HT1080 (cell line): Measurements from ENCODE around the gene VTI1A. TPM values are rescaled to one million over a fixed set of nuclear protein-coding genes. Genes with fewer than 3 reads are reported as not detected.
"Not testable (repeated sequence)": the region's sequence is repeated elsewhere in the genome, so short reads cannot be mapped to it uniquely, and the experiment has no call there.

Experiments
- DNase-seq: peaks from one replicate; pipeline ENCODE4 v3.0.0-alpha.2; 2015; ENCODE audit warnings: low read depth
- total RNA-seq: library from RNA; depleted of rRNA; stranded (reverse); fragments of >200 nt; shearing (Covaris generic); gene quantifications from 2 replicates; pipeline ENCODE4 v1.2.3, GENCODE V29; 2014

Gene VTI1A
- total RNA-seq, 1 experiment from 2014 or later, result 19.5 TPM

GRCh38 chr10:112454910-112455779 is 8.1 kb downstream of the VTI1A start:
- DNase-seq, result no peak

GRCh38 chr10:112456533-112456932 is 9.5 kb downstream of the VTI1A start:
- DNase-seq, result no peak

- DNase-seq, result no peak
Measured at GRCh38 chr10:112460366-112460765, 13.4 kb downstream of the VTI1A start.

- DNase-seq, result peak; percentile 77
Measured at GRCh38 chr10:112461029-112461887, 14.2 kb downstream of the VTI1A start.

GRCh38 chr10:112464074-112464473 is 17.1 kb downstream of the VTI1A start:
- not testable (repeated sequence) for DNase-seq

GRCh38 chr10:112465299-112465883 is 18.4 kb downstream of the VTI1A start:
- DNase-seq, result no peak

GRCh38 chr10:112466802-112467201 is 19.8 kb downstream of the VTI1A start:
- no peak for DNase-seq

GRCh38 chr10:112467541-112468075 is 20.6 kb downstream of the VTI1A start:
- no peak for DNase-seq

GRCh38 chr10:112471878-112472487 is 25.0 kb downstream of the VTI1A start:
- peak; percentile 54 for DNase-seq

GRCh38 chr10:112475575-112476218 is 28.7 kb downstream of the VTI1A start:
- no peak for DNase-seq

- no peak for DNase-seq
Measured at GRCh38 chr10:112481602-112482001, 34.6 kb downstream of the VTI1A start.

- no peak for DNase-seq
Measured at GRCh38 chr10:112484399-112484798, 37.4 kb downstream of the VTI1A start.

- DNase-seq, result no peak
Measured at GRCh38 chr10:112487964-112488363, 40.9 kb downstream of the VTI1A start.

- no peak for DNase-seq
Measured at GRCh38 chr10:112490545-112490944, 43.5 kb downstream of the VTI1A start.

GRCh38 chr10:112491144-112491543 is 44.1 kb downstream of the VTI1A start:
- DNase-seq, result no peak

GRCh38 chr10:112492736-112493135 is 45.7 kb downstream of the VTI1A start:
- DNase-seq, result no peak

GRCh38 chr10:112497347-112497950 is 50.4 kb downstream of the VTI1A start:
- no peak for DNase-seq

GRCh38 chr10:112498806-112499205 is 51.8 kb downstream of the VTI1A start:
- DNase-seq, result no peak

GRCh38 chr10:112499985-112500384 is 53.0 kb downstream of the VTI1A start:
- DNase-seq, result peak; percentile 8

- DNase-seq, result no peak
Measured at GRCh38 chr10:112502536-112502935, 55.5 kb downstream of the VTI1A start.
